Heart left ventricle (tissue), 13 donors: ENCODE measurements around the gene ABCC9.

ENCODE experiments used
- CTCF ChIP-seq, 12 donors: fragments of 200-600 bp; sonication (generic) in 4 of 12; IDR thresholded peaks; one replicate each; pipeline versions ENCODE4 v1.5.0 to v1.8.0; 2018 to 2022; ENCODE audit warnings: antibody characterized with exemption in 12 of 12, mild to moderate bottlenecking in 5 of 12
- POLR2A ChIP-seq, 2 donors: fragments of 450-650 bp; IDR thresholded peaks; one replicate each; pipeline ENCODE4 v1.6.1; 2017; ENCODE audit warnings: antibody characterized with exemption in 2 of 2, mild to moderate bottlenecking in 2 of 2, moderate library complexity in 2 of 2
- donor health status: ischemic (EF 13 %, LVEDD 7.1; RV severe dilation, severe dysfunction).
- donor health status: DM: no; HTN: yes; CAD: no.
- donor health status: DM: no; HTN: no; CAD: no.
- donor health status: ischemic (EF 25% LVEDD 6.9; RV normal size, moderate dysfunction).
- donor health status: ischemic (EF 25% LVEDD 5.7; RV mildly dilated, moderate dysfunction).
- donor health status: ischemic (EF 35%, LVEDD 5.7; RV mildly dilated, moderate dysfunction).
- donor health status: nonischemic (EF 11% LVEDD 7.7; RV severe dilation, severe dysfunction).
- donor health status: DM: yes; HTN: yes; CAD: no.
- donor health status: PGD.
- donor health status: ischemic (EF 29% LVEDD 5.4; RV normal size, mild dysfunction).
- donor health status: nonischemic (EF 23%, LVEDD 6.1; RV moderate dilation, normal function).

GRCh38 chr12:21848192-21848591 lies 93.0 kb downstream of the ABCC9 start:
- TF ChIP-seq CTCF (IDR thresholded peaks at IDR 0.05) = no peak
- no peak for TF ChIP-seq POLR2A (IDR thresholded peaks at IDR 0.05)
